ENCODE results near the gene PCTP. TPM values are rescaled to one million over a fixed set of nuclear protein-coding genes. Genes with fewer than 3 reads are reported as not detected.

The PCTP gene
- total RNA-seq, 2 experiments from 2014 or later: 7.7 to 8.2 TPM

- ATAC-seq (no peak), DNase-seq (no peak)
- peaks cover 12% of the 10 kb centered on the region for H3K27me3 Mint-ChIP-seq (ENCODE audit: low read depth)
- H3K4me3 Mint-ChIP-seq: no peak overlapping the region
- no peaks in the 10 kb centered on the region for H3K36me3 Mint-ChIP-seq (ENCODE audit: low read depth)
- ChIA-PET CTCF (no interaction called here), POLR2A (no interaction called here)
- no peak overlapping the region for H3K27ac Mint-ChIP-seq
- H3K9me3 Mint-ChIP-seq (ENCODE audit: insufficient read depth): no peaks in the 10 kb centered on the region
- no peaks in the 10 kb centered on the region for H3K4me1 Mint-ChIP-seq (ENCODE audit: low read depth)
Observed at GRCh38 chr17:55818026-55818425, 67.2 kb downstream of the PCTP start.

GRCh38 chr17:55818451-55819375 is 67.9 kb downstream of the PCTP start:
- POLR2A ChIA-PET: no interaction called here
- Mint-ChIP-seq H3K36me3 (ENCODE audit: low read depth) (no peaks in the 10 kb centered on the region), H3K27ac (no peak overlapping the region), H3K4me1 (ENCODE audit: low read depth) (no peaks in the 10 kb centered on the region), H3K4me3 (no peak overlapping the region), H3K27me3 (ENCODE audit: low read depth) (peaks cover 12% of the 10 kb centered on the region), H3K9me3 (ENCODE audit: insufficient read depth) (no peaks in the 10 kb centered on the region)
- DNase-seq: no peak
- no peak for ATAC-seq
- CTCF ChIA-PET: no interaction called here

- POLR2A ChIA-PET: no interaction called here
- Mint-ChIP-seq H3K27ac (no peak overlapping the region), H3K9me3 (ENCODE audit: insufficient read depth) (no peaks in the 10 kb centered on the region), H3K4me1 (ENCODE audit: low read depth) (no peaks in the 10 kb centered on the region), H3K36me3 (ENCODE audit: low read depth) (no peaks in the 10 kb centered on the region), H3K4me3 (no peak overlapping the region), H3K27me3 (ENCODE audit: low read depth) (peaks cover 12% of the 10 kb centered on the region)
- DNase-seq (no peak), ATAC-seq (no peak)
- CTCF ChIA-PET: no interaction called here
Observed at GRCh38 chr17:55820675-55821074, 69.8 kb downstream of the PCTP start.

GRCh38 chr17:55822028-55822427 is 71.2 kb downstream of the PCTP start:
- ChIA-PET CTCF (no interaction called here), POLR2A (no interaction called here)
- no peaks in the 10 kb centered on the region for H3K4me1 Mint-ChIP-seq (ENCODE audit: low read depth)
- H3K36me3 Mint-ChIP-seq (ENCODE audit: low read depth): no peaks in the 10 kb centered on the region
- H3K4me3 Mint-ChIP-seq: no peak overlapping the region
- DNase-seq: no peak
- no peaks in the 10 kb centered on the region for H3K9me3 Mint-ChIP-seq (ENCODE audit: insufficient read depth)
- no peak for ATAC-seq
- H3K27me3 Mint-ChIP-seq (ENCODE audit: low read depth): peaks cover 9% of the 10 kb centered on the region
- H3K27ac Mint-ChIP-seq: no peak overlapping the region

GRCh38 chr17:55825213-55825612 is 74.4 kb downstream of the PCTP start:
- no peak overlapping the region for H3K4me3 Mint-ChIP-seq
- H3K27ac Mint-ChIP-seq: no peak overlapping the region
- no peak for ATAC-seq
- ChIA-PET CTCF (interaction anchor here (1.0 kb wide), 1 partner anchor 104 kb away, joined by 3 read pairs; no protein-coding TSS in a partner anchor), POLR2A (no interaction called here)
- peaks cover 2% of the 10 kb centered on the region for H3K27me3 Mint-ChIP-seq (ENCODE audit: low read depth)
- no peak for DNase-seq
- no peaks in the 10 kb centered on the region for H3K36me3 Mint-ChIP-seq (ENCODE audit: low read depth)
- no peaks in the 10 kb centered on the region for H3K9me3 Mint-ChIP-seq (ENCODE audit: insufficient read depth)
- H3K4me1 Mint-ChIP-seq (ENCODE audit: low read depth): no peaks in the 10 kb centered on the region

Other genes with a start within 250 kb of the PCTP start
- not detected for gene SMIM36, start 239.6 kb upstream of the PCTP start, total RNA-seq
- not detected for gene TMEM100, start 28.2 kb upstream of the PCTP start, total RNA-seq